HG03280 (cell line): Measurements from ENCODE around the gene NRP2.

Experiments used
- ATAC-seq: cut with Tn5 transposase; IDR thresholded peaks from one replicate; pipeline ENCODE4 v1.9.1; 2021; ENCODE audit warnings: mild to moderate bottlenecking, moderate library complexity; ENCODE audit not compliant: unreplicated experiment

The NRP2 gene

GRCh38 chr2:205771666-205772065 lies 89.4 kb downstream of the NRP2 start:
- ATAC-seq: no peak

GRCh38 chr2:205772983-205773382 lies 90.7 kb downstream of the NRP2 start:
- no peak for ATAC-seq

- ATAC-seq: no peak
These were observed 91.7 kb downstream of the NRP2 start for GRCh38 chr2:205773989-205774388.

- no peak for ATAC-seq
These were observed 93.0 kb downstream of the NRP2 start for GRCh38 chr2:205775097-205775877.

- no peak for ATAC-seq
These were observed 93.8 kb downstream of the NRP2 start for GRCh38 chr2:205776139-205776538.

GRCh38 chr2:205776720-205777119 lies 94.4 kb downstream of the NRP2 start:
- no peak for ATAC-seq

GRCh38 chr2:205778356-205778755 lies 96.1 kb downstream of the NRP2 start:
- ATAC-seq: no peak

GRCh38 chr2:205780645-205781044 lies 98.3 kb downstream of the NRP2 start:
- no peak for ATAC-seq

- ATAC-seq: no peak
These were observed 99.1 kb downstream of the NRP2 start for GRCh38 chr2:205781244-205781931.

GRCh38 chr2:205782941-205783340 lies 100.6 kb downstream of the NRP2 start:
- ATAC-seq: no peak

GRCh38 chr2:205783872-205784499 lies 101.7 kb downstream of the NRP2 start:
- ATAC-seq: no peak

- ATAC-seq: no peak
These were observed 103.4 kb downstream of the NRP2 start for GRCh38 chr2:205785507-205786260.

- no peak for ATAC-seq
These were observed 104.7 kb downstream of the NRP2 start for GRCh38 chr2:205786976-205787375.

- no peak for ATAC-seq
These were observed 105.5 kb downstream of the NRP2 start for GRCh38 chr2:205787761-205788160.

GRCh38 chr2:205789906-205790305 lies 107.6 kb downstream of the NRP2 start:
- no peak for ATAC-seq

- no peak for ATAC-seq
These were observed 110.6 kb downstream of the NRP2 start for GRCh38 chr2:205792908-205793307.

- no peak for ATAC-seq
These were observed 114.6 kb downstream of the NRP2 start for GRCh38 chr2:205796805-205797313.

GRCh38 chr2:205797866-205798265 lies 115.6 kb downstream of the NRP2 start:
- ATAC-seq: no peak

GRCh38 chr2:205800224-205800623 lies 117.9 kb downstream of the NRP2 start:
- no peak for ATAC-seq

- ATAC-seq: no peak
These were observed 118.5 kb downstream of the NRP2 start for GRCh38 chr2:205800773-205801172.

GRCh38 chr2:205802065-205802464 lies 119.8 kb downstream of the NRP2 start:
- no peak for ATAC-seq
